ENCODE results near the gene JAK3. TPM values are rescaled to one million over a fixed set of nuclear protein-coding genes. Genes with fewer than 3 reads are reported as not detected.
A peak's percentile ranks its signal among the peaks of the same experiment; 100 is the strongest.

JAK3 gene
- total and polyA plus RNA-seq, 2 of the 13 experiments (the other 11 are each of a cell fraction or from before 2014, with no cell fraction given): 3.4 to 18.6 TPM

DNA sequence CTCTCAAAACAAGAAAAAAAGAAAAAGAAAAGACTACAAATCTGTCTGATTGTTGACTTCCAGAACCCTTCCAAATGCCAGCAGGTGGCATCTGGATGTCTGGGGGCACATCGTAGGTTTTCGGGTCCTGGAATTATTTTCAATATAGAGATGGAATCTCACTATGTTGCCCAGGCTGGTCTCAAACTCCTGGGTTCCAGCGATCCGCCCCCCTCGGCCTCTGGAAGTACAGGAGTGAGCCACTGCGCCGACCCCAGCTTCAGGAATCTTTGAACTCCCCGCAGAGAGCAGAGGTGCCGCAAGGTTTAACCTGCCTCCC, 53.4 kb downstream of the JAK3 start:
- in situ Hi-C loops (cut with HindIII; ENCODE audit: extremely low pct_ligation_motif_present, low pct_unique_long_range_greater_than_20kb) (no loop called here), intact Hi-C loops (cut with micrococcal nuclease; ENCODE audit: unreplicated experiment) (loop anchor here (1.0 kb wide), 1 partner anchor 61 kb away; no protein-coding TSS in a partner anchor)
- H3K27me3 ChIP-seq (ENCODE audit: control insufficient read depth in 1 of 2, insufficient read depth in 2 of 2, low read length in 2 of 2): peaks cover 0 to 15% of the 10 kb centered on the region in 2 experiments; a peak in 1 of 5 replicates
- H3K27ac ChIP-seq (ENCODE audit: extremely low read length, insufficient read depth, low read length): no peak overlapping the region
- no peaks in the 10 kb centered on the region for H3K36me3 ChIP-seq (replicated peaks in 1 of 2; ENCODE audit: control insufficient read depth in 1 of 2, insufficient read depth in 2 of 2, low read length in 2 of 2)
- no peaks in the 10 kb centered on the region for H3K9me3 ChIP-seq (ENCODE audit: low read length)
- no peak for FAIRE-seq
- CTCF ChIA-PET (ENCODE audit: low intra/inter-chr PET ratio, low total read pairs): no interaction called here
- DNase-seq (ENCODE audit: low spot score): no peak
- no peak overlapping the region for H2AFZ ChIP-seq (ENCODE audit: low read length)
- H3K4me3 ChIP-seq (replicated peaks in 1 of 3; ENCODE audit: insufficient read depth in 1 of 3, low read depth in 2 of 3, low read length in 3 of 3): peak overlapping the region; percentile 64 to 79 (median 66); a peak in 5 of 6 replicates
- peaks cover 55% of the 10 kb centered on the region for H3K4me1 ChIP-seq (ENCODE audit: insufficient read depth, low read length)
- POLR2A ChIA-PET: interaction anchor here (0.9 to 3.8 kb wide), 8 partner anchors 10 to 430 kb away, joined by 3 to 24 read pairs (median 5); partner anchors contain the start of genes JAK3, MAP1S and RPL18A
- no TSS peak for BruUV-seq (replicated peaks)
- H3K9ac ChIP-seq (ENCODE audit: insufficient read depth, low read depth, low read length): peak overlapping the region; percentile 70; the same call in 1 of the 2 replicates
- peak; percentile 19 for ATAC-seq
- peak overlapping the region; percentile 75 for H3K4me2 ChIP-seq (ENCODE audit: low read depth, low read length)
- H3K79me2 ChIP-seq (ENCODE audit: insufficient read depth, low read length): no peaks in the 10 kb centered on the region
- WGBS (ENCODE audit: low lambda C conversion rate): 5% methylated on average over 9 of the region's 9 CpGs
- no peaks in the 10 kb centered on the region for H4K20me1 ChIP-seq (ENCODE audit: insufficient read depth, low read length)
- TF ChIP-seq TMF1 (CRISPR knock-in tag; IDR thresholded peaks at IDR 0.05; ENCODE audit: low read depth) (no peak), NCOA2 (CRISPR knock-in tag; IDR thresholded peaks at IDR 0.05) (no peak), HDAC1 (CRISPR knock-in tag; IDR thresholded peaks at IDR 0.05) (0 out of 2 replicates have a peak, but pooled peaks have one; percentile 44), TEAD3 (CRISPR knock-in tag; optimal IDR thresholded peaks at IDR 0.05; ENCODE audit: borderline replicate concordance) (no peak), SMC3 (IDR thresholded peaks at IDR 0.05; ENCODE audit: low read length) (no peak), ZNF264 (CRISPR knock-in tag; IDR thresholded peaks at IDR 0.05) (no peak), ARHGAP35 (CRISPR knock-in tag; IDR thresholded peaks at IDR 0.05; ENCODE audit: borderline replicate concordance) (no peak), TCF7 (IDR thresholded peaks at IDR 0.05; ENCODE audit: low read depth) (peak; percentile 38; the same call in 1 of the 2 replicates), HNRNPH1 (optimal IDR thresholded peaks at IDR 0.05; ENCODE audit: low read depth, low read length) (no peak), BORCS8-MEF2B (CRISPR knock-in tag; IDR thresholded peaks at IDR 0.05) (no peak), MZF1 (CRISPR knock-in tag; IDR thresholded peaks at IDR 0.05; ENCODE audit: borderline replicate concordance) (no peak), ZNF329 (CRISPR knock-in tag; IDR thresholded peaks at IDR 0.05; ENCODE audit: low read depth) (0 out of 2 replicates have a peak, but pooled peaks have one; percentile 43), MAFG (CRISPR knock-in tag; IDR thresholded peaks at IDR 0.05) (no peak), ZSCAN22 (CRISPR knock-in tag; IDR thresholded peaks at IDR 0.05) (no peak), ZNF224 (CRISPR knock-in tag; IDR thresholded peaks at IDR 0.05) (0 out of 2 replicates have a peak, but pooled peaks have one; percentile 69), HNF4G (IDR thresholded peaks at IDR 0.05; ENCODE audit: borderline replicate concordance, low read depth, low read length) (0 out of 2 replicates have a peak, but pooled peaks have one; percentile 4), HNF4G (CRISPR knock-in tag; IDR thresholded peaks at IDR 0.05; ENCODE audit: borderline replicate concordance, low read depth) (no peak)
- TF ChIP-seq, protein P1, sequence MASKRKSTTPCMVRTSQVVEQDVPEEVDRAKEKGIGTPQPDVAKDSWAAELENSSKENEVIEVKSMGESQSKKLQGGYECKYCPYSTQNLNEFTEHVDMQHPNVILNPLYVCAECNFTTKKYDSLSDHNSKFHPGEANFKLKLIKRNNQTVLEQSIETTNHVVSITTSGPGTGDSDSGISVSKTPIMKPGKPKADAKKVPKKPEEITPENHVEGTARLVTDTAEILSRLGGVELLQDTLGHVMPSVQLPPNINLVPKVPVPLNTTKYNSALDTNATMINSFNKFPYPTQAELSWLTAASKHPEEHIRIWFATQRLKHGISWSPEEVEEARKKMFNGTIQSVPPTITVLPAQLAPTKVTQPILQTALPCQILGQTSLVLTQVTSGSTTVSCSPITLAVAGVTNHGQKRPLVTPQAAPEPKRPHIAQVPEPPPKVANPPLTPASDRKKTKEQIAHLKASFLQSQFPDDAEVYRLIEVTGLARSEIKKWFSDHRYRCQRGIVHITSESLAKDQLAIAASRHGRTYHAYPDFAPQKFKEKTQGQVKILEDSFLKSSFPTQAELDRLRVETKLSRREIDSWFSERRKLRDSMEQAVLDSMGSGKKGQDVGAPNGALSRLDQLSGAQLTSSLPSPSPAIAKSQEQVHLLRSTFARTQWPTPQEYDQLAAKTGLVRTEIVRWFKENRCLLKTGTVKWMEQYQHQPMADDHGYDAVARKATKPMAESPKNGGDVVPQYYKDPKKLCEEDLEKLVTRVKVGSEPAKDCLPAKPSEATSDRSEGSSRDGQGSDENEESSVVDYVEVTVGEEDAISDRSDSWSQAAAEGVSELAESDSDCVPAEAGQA (IDR thresholded peaks at IDR 0.05; ENCODE audit: low read depth): no peak
- TF ChIP-seq, protein P1 (CRISPR knock-in tag; IDR thresholded peaks at IDR 0.05; ENCODE audit: borderline replicate concordance): no peak
- TF ChIP-seq, protein P2, sequence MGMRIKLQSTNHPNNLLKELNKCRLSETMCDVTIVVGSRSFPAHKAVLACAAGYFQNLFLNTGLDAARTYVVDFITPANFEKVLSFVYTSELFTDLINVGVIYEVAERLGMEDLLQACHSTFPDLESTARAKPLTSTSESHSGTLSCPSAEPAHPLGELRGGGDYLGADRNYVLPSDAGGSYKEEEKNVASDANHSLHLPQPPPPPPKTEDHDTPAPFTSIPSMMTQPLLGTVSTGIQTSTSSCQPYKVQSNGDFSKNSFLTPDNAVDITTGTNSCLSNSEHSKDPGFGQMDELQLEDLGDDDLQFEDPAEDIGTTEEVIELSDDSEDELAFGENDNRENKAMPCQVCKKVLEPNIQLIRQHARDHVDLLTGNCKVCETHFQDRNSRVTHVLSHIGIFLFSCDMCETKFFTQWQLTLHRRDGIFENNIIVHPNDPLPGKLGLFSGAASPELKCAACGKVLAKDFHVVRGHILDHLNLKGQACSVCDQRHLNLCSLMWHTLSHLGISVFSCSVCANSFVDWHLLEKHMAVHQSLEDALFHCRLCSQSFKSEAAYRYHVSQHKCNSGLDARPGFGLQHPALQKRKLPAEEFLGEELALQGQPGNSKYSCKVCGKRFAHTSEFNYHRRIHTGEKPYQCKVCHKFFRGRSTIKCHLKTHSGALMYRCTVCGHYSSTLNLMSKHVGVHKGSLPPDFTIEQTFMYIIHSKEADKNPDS (CRISPR knock-in tag; IDR thresholded peaks at IDR 0.05): no peak
